Ishikawa (cell line): ENCODE measurements around the gene CDRT4.

Source experiments
- CEBPB ChIP-seq: IDR thresholded peaks from 2 replicates; pipeline ENCODE4 v1.6.1; 2012
- CREB1 ChIP-seq: IDR thresholded peaks from 2 replicates; pipeline ENCODE4 v1.6.1; 2012; ENCODE audit warnings: low read depth
- EGR1 ChIP-seq: IDR thresholded peaks from 2 replicates; pipeline ENCODE4 v1.6.1; 2012
- EP300 ChIP-seq: IDR thresholded peaks from 2 replicates; pipeline ENCODE4 v1.6.1; 2012; ENCODE audit warnings: borderline replicate concordance
- FOXM1 ChIP-seq: IDR thresholded peaks from 2 replicates; pipeline ENCODE4 v1.6.1; 2012; ENCODE audit warnings: low read depth, borderline replicate concordance
- NFIC ChIP-seq: IDR thresholded peaks from 2 replicates; pipeline ENCODE4 v1.6.1; 2012
- RAD21 ChIP-seq: IDR thresholded peaks from 2 replicates; pipeline ENCODE4 v1.6.1; 2012; ENCODE audit warnings: low read depth
- TAF1 ChIP-seq: IDR thresholded peaks from 2 replicates; pipeline ENCODE4 v1.6.1; 2012; ENCODE audit warnings: low read depth, mild to moderate bottlenecking
- TCF12 ChIP-seq: IDR thresholded peaks from 2 replicates; pipeline ENCODE4 v1.6.1; 2012; ENCODE audit warnings: low read depth
- TEAD4 ChIP-seq: IDR thresholded peaks from 2 replicates; pipeline ENCODE4 v1.6.1; 2012
- YY1 ChIP-seq: IDR thresholded peaks from 2 replicates; pipeline ENCODE4 v1.6.1; 2012; ENCODE audit warnings: low read depth
- ZBTB7A ChIP-seq: IDR thresholded peaks from 2 replicates; pipeline ENCODE4 v1.6.1; 2012; ENCODE audit warnings: low read depth
- TF ChIP-seq, protein P1 (sequence below): IDR thresholded peaks from 2 replicates; pipeline ENCODE4 v1.6.1; 2012
- TF ChIP-seq, protein P2 (sequence below): IDR thresholded peaks from 2 replicates; pipeline ENCODE4 v1.6.1; 2012; ENCODE audit warnings: low read depth, mild to moderate bottlenecking
- TF ChIP-seq, protein P3 (sequence below): IDR thresholded peaks from 2 replicates; pipeline ENCODE4 v1.6.1; 2012

Gene CDRT4

DNA sequence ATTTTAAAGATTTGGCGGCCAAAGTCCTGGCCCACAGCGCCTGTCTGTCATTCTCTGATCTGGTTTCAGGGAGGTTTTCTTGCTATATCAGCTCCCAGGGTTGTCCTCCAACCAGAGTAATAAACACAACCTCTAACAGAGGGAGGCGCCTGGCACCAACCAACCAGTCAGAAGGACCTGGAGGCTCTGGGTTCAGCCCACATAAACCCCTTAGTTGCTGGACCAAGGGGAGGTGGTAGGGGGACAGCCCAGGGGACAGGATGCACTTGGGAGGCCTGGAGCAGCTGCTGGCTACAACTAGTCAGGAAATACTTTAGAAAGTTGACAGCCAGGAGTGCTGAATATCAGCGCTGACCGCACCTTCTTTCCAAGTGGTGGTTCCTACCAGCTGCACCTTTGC is 41.7 kb upstream of the CDRT4 start:
- TF ChIP-seq EP300 (no peak), TEAD4 (no peak), TCF12 (no peak), CEBPB (no peak), RAD21 (no peak), ZBTB7A (no peak), FOXM1 (no peak), EGR1 (no peak), YY1 (no peak), NFIC (no peak)
- TF ChIP-seq, protein P1, sequence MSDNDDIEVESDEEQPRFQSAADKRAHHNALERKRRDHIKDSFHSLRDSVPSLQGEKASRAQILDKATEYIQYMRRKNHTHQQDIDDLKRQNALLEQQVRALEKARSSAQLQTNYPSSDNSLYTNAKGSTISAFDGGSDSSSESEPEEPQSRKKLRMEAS, result no peak
- TF ChIP-seq, protein P2, sequence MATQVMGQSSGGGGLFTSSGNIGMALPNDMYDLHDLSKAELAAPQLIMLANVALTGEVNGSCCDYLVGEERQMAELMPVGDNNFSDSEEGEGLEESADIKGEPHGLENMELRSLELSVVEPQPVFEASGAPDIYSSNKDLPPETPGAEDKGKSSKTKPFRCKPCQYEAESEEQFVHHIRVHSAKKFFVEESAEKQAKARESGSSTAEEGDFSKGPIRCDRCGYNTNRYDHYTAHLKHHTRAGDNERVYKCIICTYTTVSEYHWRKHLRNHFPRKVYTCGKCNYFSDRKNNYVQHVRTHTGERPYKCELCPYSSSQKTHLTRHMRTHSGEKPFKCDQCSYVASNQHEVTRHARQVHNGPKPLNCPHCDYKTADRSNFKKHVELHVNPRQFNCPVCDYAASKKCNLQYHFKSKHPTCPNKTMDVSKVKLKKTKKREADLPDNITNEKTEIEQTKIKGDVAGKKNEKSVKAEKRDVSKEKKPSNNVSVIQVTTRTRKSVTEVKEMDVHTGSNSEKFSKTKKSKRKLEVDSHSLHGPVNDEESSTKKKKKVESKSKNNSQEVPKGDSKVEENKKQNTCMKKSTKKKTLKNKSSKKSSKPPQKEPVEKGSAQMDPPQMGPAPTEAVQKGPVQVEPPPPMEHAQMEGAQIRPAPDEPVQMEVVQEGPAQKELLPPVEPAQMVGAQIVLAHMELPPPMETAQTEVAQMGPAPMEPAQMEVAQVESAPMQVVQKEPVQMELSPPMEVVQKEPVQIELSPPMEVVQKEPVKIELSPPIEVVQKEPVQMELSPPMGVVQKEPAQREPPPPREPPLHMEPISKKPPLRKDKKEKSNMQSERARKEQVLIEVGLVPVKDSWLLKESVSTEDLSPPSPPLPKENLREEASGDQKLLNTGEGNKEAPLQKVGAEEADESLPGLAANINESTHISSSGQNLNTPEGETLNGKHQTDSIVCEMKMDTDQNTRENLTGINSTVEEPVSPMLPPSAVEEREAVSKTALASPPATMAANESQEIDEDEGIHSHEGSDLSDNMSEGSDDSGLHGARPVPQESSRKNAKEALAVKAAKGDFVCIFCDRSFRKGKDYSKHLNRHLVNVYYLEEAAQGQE, result no peak

DNA sequence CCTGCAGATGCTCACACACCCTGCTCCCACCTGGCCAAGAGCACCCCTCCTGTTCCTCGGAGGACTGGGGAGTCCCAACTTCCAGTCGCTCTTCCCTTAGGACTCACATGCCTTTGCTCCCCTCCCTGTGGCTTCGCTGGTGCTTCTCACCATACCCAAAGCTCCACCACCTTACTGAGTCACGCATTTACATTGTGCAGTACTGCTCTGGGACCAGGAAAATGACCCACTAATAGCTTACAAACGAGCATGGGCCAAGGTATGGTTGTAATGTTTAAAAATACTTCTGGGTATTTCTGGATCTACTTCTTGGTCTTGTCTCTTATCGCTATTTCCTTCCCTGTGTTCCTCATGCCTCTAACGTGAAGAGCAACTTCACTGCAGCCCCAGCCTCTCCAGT is 41.0 kb upstream of the CDRT4 start:
- TF ChIP-seq EP300 (no peak), ZBTB7A (no peak), CEBPB (no peak), RAD21 (no peak), YY1 (no peak), NFIC (no peak), CREB1 (no peak), EGR1 (no peak), TAF1 (no peak), FOXM1 (no peak), TCF12 (no peak), TEAD4 (no peak)
- TF ChIP-seq, protein P3, sequence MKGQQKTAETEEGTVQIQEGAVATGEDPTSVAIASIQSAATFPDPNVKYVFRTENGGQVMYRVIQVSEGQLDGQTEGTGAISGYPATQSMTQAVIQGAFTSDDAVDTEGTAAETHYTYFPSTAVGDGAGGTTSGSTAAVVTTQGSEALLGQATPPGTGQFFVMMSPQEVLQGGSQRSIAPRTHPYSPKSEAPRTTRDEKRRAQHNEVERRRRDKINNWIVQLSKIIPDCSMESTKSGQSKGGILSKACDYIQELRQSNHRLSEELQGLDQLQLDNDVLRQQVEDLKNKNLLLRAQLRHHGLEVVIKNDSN, result no peak
- TF ChIP-seq, protein P1, result no peak
- TF ChIP-seq, protein P2, result no peak

DNA sequence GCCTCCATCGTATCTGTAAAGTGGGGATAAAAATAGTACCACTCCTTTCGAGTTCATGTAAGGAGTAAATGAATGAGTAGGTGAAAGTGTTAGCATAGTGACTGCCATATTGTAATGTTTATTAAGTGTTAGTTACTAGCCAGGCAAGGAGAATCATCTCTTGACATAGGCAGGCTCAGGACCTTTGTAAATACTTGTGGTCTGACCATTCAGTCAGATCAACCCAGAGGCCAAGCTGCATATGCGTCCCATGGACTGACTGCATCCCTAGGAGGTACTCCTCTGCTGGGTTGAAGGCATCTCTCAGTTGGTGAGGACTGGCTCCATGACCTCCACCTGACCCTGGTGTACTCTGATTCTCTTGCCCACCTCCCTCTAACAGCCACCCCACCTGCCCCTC is 40.5 kb upstream of the CDRT4 start:
- TF ChIP-seq CREB1 (no peak), TEAD4 (no peak), TAF1 (no peak), TCF12 (no peak), ZBTB7A (no peak), NFIC (no peak), YY1 (no peak), CEBPB (no peak), EGR1 (no peak), EP300 (no peak), FOXM1 (no peak), RAD21 (no peak)
- TF ChIP-seq, protein P2, result no peak
- TF ChIP-seq, protein P1, result no peak
- TF ChIP-seq, protein P3, result no peak

DNA sequence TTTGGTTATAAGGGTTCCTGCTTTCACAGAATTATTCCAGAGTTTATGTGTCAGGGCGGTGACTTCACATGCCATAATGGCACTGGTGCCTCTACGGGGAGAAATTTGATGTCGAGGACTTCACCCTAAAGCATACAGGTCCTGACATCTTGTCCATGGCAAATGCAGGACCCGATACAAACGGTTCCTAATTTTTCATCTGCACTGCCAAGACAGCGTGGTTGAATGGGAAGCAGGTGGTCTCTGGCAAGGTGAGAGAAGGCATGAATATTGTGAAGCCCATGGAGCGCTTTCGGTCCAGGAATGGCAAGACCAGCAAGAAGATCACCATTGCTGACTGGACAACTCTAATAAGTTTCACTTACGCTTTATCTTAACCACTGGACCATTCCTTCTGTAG is 39.6 kb upstream of the CDRT4 start:
- TF ChIP-seq EGR1, result no peak
- no peak for TF ChIP-seq RAD21
- TF ChIP-seq EP300, result no peak
- TF ChIP-seq, protein P3, result no peak
- TF ChIP-seq, protein P2, result no peak
- no peak for TF ChIP-seq CREB1
- no peak for TF ChIP-seq ZBTB7A
- no peak for TF ChIP-seq TEAD4
- TF ChIP-seq YY1, result no peak
- TF ChIP-seq TCF12, result no peak
- TF ChIP-seq FOXM1, result no peak
- no peak for TF ChIP-seq CEBPB
- no peak for TF ChIP-seq TAF1
- TF ChIP-seq NFIC, result no peak
- TF ChIP-seq, protein P1, result no peak
